ENCODE results near the gene RNF223. TPM values are rescaled to one million over a fixed set of nuclear protein-coding genes. Genes with fewer than 3 reads are reported as not detected.

Gene RNF223
- total and polyA plus RNA-seq, 2 of the 8 experiments (the other 6 are each of a cell fraction or from before 2014, with no cell fraction given), result not detected

- no peaks in the 10 kb centered on the region for H3K79me2 ChIP-seq (ENCODE audit: control insufficient read depth in 1 of 2, insufficient read depth in 2 of 2, low read length in 2 of 2)
These were observed 19.9 kb downstream of the RNF223 start for GRCh38 chr1:1054099-1054700.

More at GRCh38 chr1:1054099-1054700, 19.9 kb downstream of the RNF223 start:
- Histone ChIP-seq H4K8ac (ENCODE audit: extremely low read depth, insufficient read depth, low read length) (no peak overlapping the region), H3K14ac (ENCODE audit: insufficient read length) (no peak overlapping the region), H2BK120ac (replicated peaks; ENCODE audit: low read depth, low read length) (no peak overlapping the region), H4K91ac (replicated peaks; ENCODE audit: insufficient read length, low read length) (no peak overlapping the region), H3K36me3 (ENCODE audit: control insufficient read depth in 2 of 4, insufficient read depth in 4 of 4, low read length in 3 of 4) (peaks cover 2 to 56% (median 27%) of the 10 kb centered on the region in 4 experiments; a peak in 6 of 8 replicates), H3K27me3 (replicated peaks in 1 of 4; ENCODE audit: control insufficient read depth in 3 of 4, extremely low read depth in 1 of 4, insufficient read depth in 3 of 4, low read length in 3 of 4) (peaks cover 3 to 16% (median 11%) of the 10 kb centered on the region in 4 experiments), H3K4me1 (replicated peaks in 1 of 4; ENCODE audit: control insufficient read depth in 3 of 4, insufficient read depth in 4 of 4, low read length in 3 of 4) (peaks cover 0 to 6% (median 4%) of the 10 kb centered on the region in 4 experiments; a peak in 5 of 7 replicates), H3K4me3 (ENCODE audit: extremely low read depth in 1 of 4, insufficient read depth in 2 of 4, low read depth in 3 of 4, low read length in 4 of 4) (no peak overlapping the region), H3K79me1 (ENCODE audit: low read depth, low read length) (peaks cover 5% of the 10 kb centered on the region; the same call in 1 of the 2 replicates), H3K9ac (replicated peaks in 1 of 4; ENCODE audit: extremely low read depth in 1 of 4, low read depth in 3 of 4, low read length in 3 of 4) (no peak overlapping the region), H3K56ac (replicated peaks; ENCODE audit: insufficient read length, low read depth, low read length) (no peak overlapping the region), H2AK5ac (ENCODE audit: low read depth, low read length) (no peak overlapping the region), H3K9me3 (ENCODE audit: insufficient read depth in 2 of 2, low read depth in 1 of 2, low read length in 1 of 2) (no peaks in the 10 kb centered on the region), H4K20me1 (replicated peaks in 1 of 2; ENCODE audit: control insufficient read depth in 1 of 2, insufficient read depth in 2 of 2, low read length in 2 of 2) (peaks cover 0 to 22% of the 10 kb centered on the region in 2 experiments), H2BK12ac (ENCODE audit: low read depth, low read length) (no peak overlapping the region), H2AFZ (ENCODE audit: low read length) (no peak overlapping the region), H3K23ac (ENCODE audit: insufficient read length) (no peak overlapping the region), H2BK20ac (ENCODE audit: low read length) (no peak overlapping the region), H4K5ac (ENCODE audit: insufficient read length, low read depth, low read length) (no peak overlapping the region), H2BK15ac (ENCODE audit: low read length) (no peak overlapping the region), H3K4me2 (ENCODE audit: insufficient read depth in 1 of 2, low read depth in 2 of 2, low read length in 2 of 2) (no peak overlapping the region), H2BK5ac (ENCODE audit: low read depth, low read length) (no peak overlapping the region), H3K27ac (ENCODE audit: low read depth, low read length) (no peak overlapping the region), H3K23me2 (ENCODE audit: low read depth, low read length) (peaks cover 4% of the 10 kb centered on the region; the same call in 1 of the 2 replicates), H3K4ac (replicated peaks; ENCODE audit: insufficient read length, low read depth, low read length) (no peak overlapping the region), H3K18ac (ENCODE audit: extremely low read depth, low read length) (no peak overlapping the region)
- no peak for FAIRE-seq
- no peak for TF ChIP-seq YY1 (IDR thresholded peaks at IDR 0.05; ENCODE audit: low read depth, low read length)
- no peak for TF ChIP-seq RAD21 (IDR thresholded peaks at IDR 0.05 in 1 of 2, conservative IDR thresholded peaks at IDR 0.05 in 1 of 2; ENCODE audit: low read depth in 2 of 2, low read length in 2 of 2)
- TF ChIP-seq JUND (IDR thresholded peaks at IDR 0.05; ENCODE audit: low read length), result no peak
- 91% methylated on average over 16 of the region's 18 CpGs; no CpG with 5 or more reads in 1 of the 2 experiments for WGBS, 2 experiments (ENCODE audit: extremely low coverage in 1 of 2, insufficient coverage in 1 of 2, insufficient read length in 1 of 2, insufficient replicate concordance in 2 of 2, low coverage in 1 of 2, low lambda C conversion rate in 2 of 2, missing lambda C conversion rate in 1 of 2)
- CTCF ChIA-PET (ENCODE audit: partially characterized antibody), result interaction anchor here (0.9 to 10.2 kb wide), 4 partner anchors 8 to 70 kb away, joined by 3 to 70 read pairs (median 20); no protein-coding TSS in a partner anchor
- POLR2A ChIA-PET (ENCODE audit: partially characterized antibody), result interaction anchor here (1.3 to 6.9 kb wide), 5 partner anchors 10 to 30 kb away, joined by 3 to 70 read pairs (median 8); no protein-coding TSS in a partner anchor
- no peak for DNase-seq (ENCODE audit: low read depth in 1 of 2, low spot score in 2 of 2)

All from H1 (cell line).